CD4-positive, alpha-beta T cell treated with Interleukin-2 at 100 ng/mL for 4 hours (primary cell): ENCODE data around the gene CDKL4.
"Not testable (repeated sequence)": the region's sequence is repeated elsewhere in the genome, so short reads cannot be mapped to it uniquely, and the experiment has no call there.

Experiments used
- DNase-seq: peaks from one replicate; pipeline ENCODE4 v3.0.0-alpha.2; 2020; ENCODE audit warnings: low spot score

Gene CDKL4

DNA sequence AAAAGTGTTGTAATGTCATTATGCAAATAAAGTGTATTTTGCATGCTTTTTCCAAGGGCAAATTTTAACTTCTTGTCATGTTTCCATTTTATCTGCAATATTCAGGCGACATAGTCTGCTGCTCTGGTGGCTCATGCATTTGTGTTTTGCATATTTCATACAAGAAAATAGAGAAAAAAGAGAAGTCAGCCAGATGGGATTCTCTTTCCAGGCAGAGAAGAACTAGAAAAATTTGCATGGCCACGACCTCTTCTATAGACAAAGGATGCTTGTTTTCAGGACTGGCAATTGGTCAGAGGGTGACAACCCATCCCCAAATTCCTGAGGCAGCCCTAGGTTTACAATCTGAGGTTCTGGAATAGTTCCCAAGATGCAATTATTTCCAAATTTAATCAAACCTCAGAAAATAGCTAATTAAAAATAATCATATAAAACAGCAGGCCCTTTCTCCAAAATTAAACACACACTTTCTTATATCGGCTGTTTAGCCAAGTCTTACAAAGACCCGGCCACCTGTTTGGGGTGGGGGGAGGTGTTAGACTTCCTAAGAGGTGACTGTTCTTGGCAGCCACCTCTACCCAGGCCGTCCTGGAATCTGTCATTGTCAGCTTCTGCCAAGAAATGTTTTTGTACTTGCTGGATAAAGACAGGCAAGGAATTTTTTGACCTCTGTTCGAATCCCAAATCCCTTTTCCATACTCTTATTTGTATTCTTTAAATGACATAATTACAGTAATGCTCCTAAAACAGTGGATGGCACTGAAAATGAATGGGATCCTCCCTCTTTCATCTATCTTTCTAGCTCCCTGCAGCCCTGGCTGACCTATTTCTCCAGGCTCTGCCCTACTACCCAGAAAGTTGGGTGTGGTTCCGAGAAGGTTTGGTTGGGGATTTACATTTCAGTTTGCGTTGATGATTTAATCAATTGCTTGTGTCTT lies 102.2 kb downstream of the CDKL4 start:
- DNase-seq: peak; percentile 80

DNA sequence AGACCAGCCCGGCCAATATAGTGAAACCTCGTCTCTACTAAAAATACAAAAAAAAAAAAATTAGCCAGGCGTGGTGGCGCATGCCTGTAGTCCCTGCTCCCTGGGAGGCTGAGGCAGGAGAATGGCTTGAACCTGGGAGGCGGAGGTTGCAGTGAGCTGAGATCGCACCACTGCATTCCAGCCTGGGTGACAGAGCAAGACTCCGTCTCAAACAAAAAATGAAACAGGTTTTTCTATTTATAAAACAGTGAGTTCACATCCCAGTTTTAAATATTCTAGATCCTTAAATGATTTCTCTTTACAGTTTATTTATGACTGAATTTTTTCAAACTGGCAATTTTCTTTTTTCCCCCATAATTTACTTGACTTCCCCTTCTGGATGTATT lies 102.8 kb downstream of the CDKL4 start:
- not testable (repeated sequence) for DNase-seq

DNA sequence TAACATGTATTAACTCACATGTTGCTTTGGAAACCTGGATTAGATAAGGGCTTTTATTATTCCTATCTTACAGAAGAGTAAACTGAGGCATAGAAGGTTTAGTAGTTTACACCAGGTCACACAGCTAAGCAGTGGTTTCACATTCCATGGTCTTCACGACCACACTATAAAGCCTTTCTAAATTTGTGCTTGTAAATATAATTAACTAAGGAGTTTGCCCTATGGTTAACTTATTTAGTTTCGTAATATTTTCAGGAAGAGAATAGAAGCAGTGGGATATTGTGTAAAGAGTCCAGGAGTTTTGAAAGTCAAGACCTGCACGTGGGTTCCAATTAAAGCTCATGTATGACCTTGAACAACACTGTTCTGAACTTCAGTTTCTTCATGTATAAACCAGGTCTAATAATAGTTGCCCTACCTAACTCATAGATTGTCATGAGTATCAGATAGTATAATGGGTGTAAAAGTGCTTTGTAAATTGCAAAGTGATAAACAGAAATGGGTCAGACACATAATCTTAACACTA lies 103.4 kb downstream of the CDKL4 start:
- no peak for DNase-seq

DNA sequence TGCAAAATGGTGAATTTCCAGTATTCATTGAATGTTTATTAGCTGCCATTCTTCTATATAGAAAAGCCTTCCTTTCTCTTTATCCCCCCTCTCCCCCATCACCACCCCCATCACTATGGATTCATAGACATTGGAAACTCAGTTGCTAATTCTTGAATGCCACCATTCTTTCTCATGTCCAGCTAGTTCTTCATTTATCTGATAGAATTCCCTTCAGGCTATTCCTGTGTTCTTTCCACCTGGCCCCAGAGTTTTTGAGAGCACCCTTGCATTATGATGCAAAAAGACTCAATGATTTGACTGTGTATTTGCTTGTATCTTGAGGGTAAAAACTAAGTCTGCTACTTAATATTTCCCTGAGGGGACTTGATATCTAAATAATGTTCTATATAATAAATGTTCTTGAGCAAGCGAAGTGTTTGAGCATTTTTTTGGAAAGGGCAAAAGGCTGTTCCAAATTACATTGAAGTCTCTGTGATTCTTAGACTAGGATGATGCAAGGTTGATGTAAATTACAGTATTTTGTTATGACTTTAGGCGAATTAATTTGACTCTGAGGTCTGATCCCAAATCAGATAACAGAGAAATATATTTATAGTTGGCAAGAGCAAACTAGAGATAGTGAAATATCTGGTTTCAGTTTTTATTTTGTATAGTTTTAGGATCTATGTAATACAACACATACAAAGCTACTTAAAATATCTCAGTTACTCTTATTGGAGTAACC lies 104.1 kb downstream of the CDKL4 start:
- DNase-seq: no peak

- no peak for DNase-seq
Observed at GRCh38 chr2:39138837-39139211, 104.9 kb downstream of the CDKL4 start.

DNA sequence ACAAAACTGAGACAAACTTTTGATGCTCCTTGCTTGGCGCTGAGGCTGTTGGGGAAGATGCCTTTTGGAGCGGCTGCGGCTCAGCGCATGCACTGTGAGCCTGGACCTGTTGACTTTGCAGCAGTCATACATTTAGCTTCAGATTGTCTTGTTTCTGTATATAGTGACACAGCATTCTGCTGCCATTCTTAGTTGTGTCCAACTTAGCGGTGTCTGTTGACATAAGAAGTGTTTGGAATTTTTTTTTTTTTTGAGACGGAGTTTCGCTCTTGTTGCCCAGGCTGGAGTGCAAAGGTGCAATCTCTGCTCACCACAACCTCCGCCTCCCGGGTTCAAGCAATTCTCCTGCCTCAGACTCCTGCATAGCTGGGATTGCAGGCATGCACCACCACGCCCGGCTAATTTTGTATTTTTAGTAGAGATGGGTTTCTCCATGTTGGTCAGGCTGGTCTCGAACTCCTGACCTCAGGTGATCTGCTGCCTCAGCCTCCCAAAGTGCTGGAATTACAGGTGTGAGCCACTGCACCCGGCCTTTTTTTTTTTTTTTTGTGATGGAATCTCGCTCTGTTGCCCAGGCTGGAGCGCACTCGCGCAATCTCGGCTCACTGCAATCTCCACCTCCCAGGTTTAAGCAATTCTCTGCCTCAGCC lies 105.5 kb downstream of the CDKL4 start:
- DNase-seq: not testable (repeated sequence)

- peak; percentile 47 for DNase-seq
Observed at GRCh38 chr2:39136799-39137198, 107.0 kb downstream of the CDKL4 start.

DNA sequence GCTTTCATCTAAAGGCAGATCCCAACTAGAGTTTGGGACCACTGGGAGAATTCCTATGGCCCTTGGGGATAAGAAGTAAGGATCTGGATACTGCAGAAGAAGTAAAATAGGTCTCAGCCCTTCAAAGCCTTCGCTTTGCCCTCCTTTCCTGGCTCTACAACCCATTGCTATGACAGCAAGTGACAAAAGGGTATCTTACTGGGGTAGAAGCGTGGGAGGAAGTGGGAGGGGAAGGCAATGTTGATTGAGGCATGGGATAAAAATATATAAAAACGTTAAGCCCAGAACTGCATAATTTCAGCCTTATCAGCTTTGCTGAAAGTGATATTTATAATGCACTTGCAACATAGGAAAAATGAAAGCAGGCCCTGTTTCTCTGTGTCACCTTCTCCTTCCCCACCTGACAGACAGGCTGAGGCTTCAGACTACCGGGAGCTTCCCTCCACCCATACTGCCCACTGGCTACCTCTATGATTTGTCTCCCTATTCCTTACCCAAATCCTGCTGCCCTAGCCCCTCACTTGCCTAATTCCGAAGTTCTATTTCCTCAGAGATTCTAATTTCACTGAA lies 108.0 kb downstream of the CDKL4 start:
- DNase-seq: no peak

- no peak for DNase-seq
Observed at GRCh38 chr2:39133215-39133851, 110.4 kb downstream of the CDKL4 start.

DNA sequence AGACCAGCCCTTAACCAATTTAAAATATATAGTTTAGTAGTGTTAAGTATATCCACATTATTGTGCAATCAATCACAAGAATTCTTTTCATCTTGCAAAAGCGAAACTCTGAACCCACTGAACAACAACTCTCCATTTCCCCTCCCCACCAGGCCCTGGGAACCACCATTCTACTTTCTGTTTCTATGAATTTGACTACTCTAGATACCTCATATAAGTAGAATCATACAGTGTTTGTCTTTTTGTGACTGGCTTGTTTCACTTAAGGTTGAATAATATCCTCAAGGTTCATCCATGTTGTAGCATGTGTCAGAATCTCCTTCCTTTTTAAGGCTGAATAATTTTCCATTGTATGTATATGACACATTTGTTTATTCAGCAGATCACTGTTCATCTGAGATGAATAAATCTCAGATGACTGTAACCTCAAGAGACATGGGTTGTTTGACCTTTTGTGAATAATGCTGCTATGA lies 114.8 kb downstream of the CDKL4 start:
- peak; percentile 86 for DNase-seq

DNA sequence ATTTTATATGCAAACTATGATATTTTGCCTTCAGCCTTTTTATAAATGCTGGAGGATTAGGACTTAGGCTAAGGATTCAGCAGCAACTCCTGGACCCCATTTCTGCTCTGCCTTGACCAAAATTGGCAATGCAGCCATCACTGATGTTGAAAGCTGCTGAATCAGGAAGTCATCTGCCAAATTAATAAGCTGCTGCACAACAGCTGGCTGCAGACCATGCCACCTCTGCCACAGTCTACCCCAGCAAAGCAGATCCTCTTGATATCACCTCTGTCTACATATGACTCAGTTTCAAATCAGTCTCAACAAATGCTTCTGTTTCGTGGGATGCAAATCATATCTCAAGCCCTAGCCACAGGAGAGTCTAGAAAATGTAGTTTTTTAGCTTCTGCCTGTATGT lies 115.8 kb downstream of the CDKL4 start:
- peak; percentile 82 for DNase-seq
